ENCODE results near the gene SMG1.

DNA sequence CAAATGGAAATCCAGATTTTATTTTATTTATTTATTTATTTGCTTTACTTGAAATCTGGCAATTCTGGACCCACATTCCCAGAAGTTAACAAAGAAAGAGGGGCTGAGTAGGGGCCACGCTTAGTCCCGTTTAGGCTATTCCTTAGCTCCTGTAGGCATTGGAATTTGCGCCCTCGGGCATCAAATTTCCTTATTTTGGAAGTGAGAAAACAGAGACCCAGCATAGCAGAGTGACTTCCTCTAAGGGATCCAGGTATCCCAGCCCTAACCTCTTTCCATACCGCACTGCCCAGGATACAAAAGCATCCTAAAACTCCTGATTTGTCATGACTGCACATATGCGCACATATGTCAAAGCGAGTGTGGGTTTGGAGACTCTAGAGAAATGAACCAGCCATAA is 19.0 kb upstream of the SMG1 start:
- TF ChIP-seq, protein P1, sequence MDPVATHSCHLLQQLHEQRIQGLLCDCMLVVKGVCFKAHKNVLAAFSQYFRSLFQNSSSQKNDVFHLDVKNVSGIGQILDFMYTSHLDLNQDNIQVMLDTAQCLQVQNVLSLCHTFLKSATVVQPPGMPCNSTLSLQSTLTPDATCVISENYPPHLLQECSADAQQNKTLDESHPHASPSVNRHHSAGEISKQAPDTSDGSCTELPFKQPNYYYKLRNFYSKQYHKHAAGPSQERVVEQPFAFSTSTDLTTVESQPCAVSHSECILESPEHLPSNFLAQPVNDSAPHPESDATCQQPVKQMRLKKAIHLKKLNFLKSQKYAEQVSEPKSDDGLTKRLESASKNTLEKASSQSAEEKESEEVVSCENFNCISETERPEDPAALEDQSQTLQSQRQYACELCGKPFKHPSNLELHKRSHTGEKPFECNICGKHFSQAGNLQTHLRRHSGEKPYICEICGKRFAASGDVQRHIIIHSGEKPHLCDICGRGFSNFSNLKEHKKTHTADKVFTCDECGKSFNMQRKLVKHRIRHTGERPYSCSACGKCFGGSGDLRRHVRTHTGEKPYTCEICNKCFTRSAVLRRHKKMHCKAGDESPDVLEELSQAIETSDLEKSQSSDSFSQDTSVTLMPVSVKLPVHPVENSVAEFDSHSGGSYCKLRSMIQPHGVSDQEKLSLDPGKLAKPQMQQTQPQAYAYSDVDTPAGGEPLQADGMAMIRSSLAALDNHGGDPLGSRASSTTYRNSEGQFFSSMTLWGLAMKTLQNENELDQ (tag by site-specific recombination; IDR thresholded peaks at IDR 0.05; ENCODE audit: low read depth), result no peak
- TF ChIP-seq, protein P2, sequence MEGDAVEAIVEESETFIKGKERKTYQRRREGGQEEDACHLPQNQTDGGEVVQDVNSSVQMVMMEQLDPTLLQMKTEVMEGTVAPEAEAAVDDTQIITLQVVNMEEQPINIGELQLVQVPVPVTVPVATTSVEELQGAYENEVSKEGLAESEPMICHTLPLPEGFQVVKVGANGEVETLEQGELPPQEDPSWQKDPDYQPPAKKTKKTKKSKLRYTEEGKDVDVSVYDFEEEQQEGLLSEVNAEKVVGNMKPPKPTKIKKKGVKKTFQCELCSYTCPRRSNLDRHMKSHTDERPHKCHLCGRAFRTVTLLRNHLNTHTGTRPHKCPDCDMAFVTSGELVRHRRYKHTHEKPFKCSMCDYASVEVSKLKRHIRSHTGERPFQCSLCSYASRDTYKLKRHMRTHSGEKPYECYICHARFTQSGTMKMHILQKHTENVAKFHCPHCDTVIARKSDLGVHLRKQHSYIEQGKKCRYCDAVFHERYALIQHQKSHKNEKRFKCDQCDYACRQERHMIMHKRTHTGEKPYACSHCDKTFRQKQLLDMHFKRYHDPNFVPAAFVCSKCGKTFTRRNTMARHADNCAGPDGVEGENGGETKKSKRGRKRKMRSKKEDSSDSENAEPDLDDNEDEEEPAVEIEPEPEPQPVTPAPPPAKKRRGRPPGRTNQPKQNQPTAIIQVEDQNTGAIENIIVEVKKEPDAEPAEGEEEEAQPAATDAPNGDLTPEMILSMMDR (tag by site-specific recombination; IDR thresholded peaks at IDR 0.05), result no peak
- no peak for TF ChIP-seq BCL11A (tag by site-specific recombination; IDR thresholded peaks at IDR 0.05; ENCODE audit: low read depth)
- no peak for TF ChIP-seq ZNF302 (tag by site-specific recombination; IDR thresholded peaks at IDR 0.05; ENCODE audit: low read depth)
- TF ChIP-seq ZSCAN16 (tag by site-specific recombination; IDR thresholded peaks at IDR 0.05), result no peak
- TF ChIP-seq ZFP37 (tag by site-specific recombination; IDR thresholded peaks at IDR 0.05), result no peak
- TF ChIP-seq ZNF140 (tag by site-specific recombination; IDR thresholded peaks at IDR 0.05), result no peak
- no peak for TF ChIP-seq ZBTB7A (tag by site-specific recombination; IDR thresholded peaks at IDR 0.05; ENCODE audit: low read depth)
- no peak for TF ChIP-seq ZNF677 (tag by site-specific recombination; IDR thresholded peaks at IDR 0.05)
- TF ChIP-seq, protein P3, sequence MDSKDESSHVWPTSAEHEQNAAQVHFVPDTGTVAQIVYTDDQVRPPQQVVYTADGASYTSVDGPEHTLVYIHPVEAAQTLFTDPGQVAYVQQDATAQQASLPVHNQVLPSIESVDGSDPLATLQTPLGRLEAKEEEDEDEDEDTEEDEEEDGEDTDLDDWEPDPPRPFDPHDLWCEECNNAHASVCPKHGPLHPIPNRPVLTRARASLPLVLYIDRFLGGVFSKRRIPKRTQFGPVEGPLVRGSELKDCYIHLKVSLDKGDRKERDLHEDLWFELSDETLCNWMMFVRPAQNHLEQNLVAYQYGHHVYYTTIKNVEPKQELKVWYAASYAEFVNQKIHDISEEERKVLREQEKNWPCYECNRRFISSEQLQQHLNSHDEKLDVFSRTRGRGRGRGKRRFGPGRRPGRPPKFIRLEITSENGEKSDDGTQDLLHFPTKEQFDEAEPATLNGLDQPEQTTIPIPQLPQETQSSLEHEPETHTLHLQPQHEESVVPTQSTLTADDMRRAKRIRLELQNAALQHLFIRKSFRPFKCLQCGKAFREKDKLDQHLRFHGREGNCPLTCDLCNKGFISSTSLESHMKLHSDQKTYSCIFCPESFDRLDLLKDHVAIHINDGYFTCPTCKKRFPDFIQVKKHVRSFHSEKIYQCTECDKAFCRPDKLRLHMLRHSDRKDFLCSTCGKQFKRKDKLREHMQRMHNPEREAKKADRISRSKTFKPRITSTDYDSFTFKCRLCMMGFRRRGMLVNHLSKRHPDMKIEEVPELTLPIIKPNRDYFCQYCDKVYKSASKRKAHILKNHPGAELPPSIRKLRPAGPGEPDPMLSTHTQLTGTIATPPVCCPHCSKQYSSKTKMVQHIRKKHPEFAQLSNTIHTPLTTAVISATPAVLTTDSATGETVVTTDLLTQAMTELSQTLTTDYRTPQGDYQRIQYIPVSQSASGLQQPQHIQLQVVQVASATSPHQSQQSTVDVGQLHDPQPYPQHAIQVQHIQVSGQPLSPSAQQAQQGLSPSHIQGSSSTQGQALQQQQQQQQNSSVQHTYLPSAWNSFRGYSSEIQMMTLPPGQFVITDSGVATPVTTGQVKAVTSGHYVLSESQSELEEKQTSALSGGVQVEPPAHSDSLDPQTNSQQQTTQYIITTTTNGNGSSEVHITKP (tag by site-specific recombination; IDR thresholded peaks at IDR 0.05), result no peak
- no peak for TF ChIP-seq SP3 (tag by site-specific recombination; IDR thresholded peaks at IDR 0.05)

All from HEK293 (cell line).